ENCODE measurements around the gene ZNRD2.

GRCh38 chr11:65559951-65560537, 10.2 kb upstream of the ZNRD2 start:
- TF ChIP-seq TAF1 (IDR thresholded peaks at IDR 0.05; ENCODE audit: borderline replicate concordance, insufficient read depth, low read length) = no peak
- no peak for TF ChIP-seq REST (IDR thresholded peaks at IDR 0.05; ENCODE audit: insufficient read depth in 1 of 2, low read depth in 2 of 2, low read length in 2 of 2)
